H9 (cell line): ENCODE results near the gene MAPKAPK2. TPM values are rescaled to one million over a fixed set of nuclear protein-coding genes. Genes with fewer than 3 reads are reported as not detected.

Experiments
- DNase-seq: peaks from one replicate; pipeline ENCODE4 v3.0.0-alpha.2; 2017
- H2AFZ ChIP-seq: one replicate; pipeline ENCODE4 v1.6.1; 2013; ENCODE audit warnings: mild to moderate bottlenecking, low read length, control low read depth, moderate library complexity
- H2AK5ac ChIP-seq: 2 replicates; pipeline ENCODE4 v1.6.1; 2013; ENCODE audit warnings: low read length, control low read depth, mixed read lengths; ENCODE audit not compliant: insufficient read length
- H2BK120ac ChIP-seq: one replicate; pipeline ENCODE4 v1.6.1; 2013; ENCODE audit warnings: low read depth, mild to moderate bottlenecking, low read length, control low read depth, inconsistent platforms; ENCODE audit not compliant: poor library complexity, severe bottlenecking
- H2BK12ac ChIP-seq: 2 replicates; pipeline ENCODE4 v1.6.1; 2013; ENCODE audit warnings: low read length, control low read depth, mixed read lengths, low read depth; ENCODE audit not compliant: insufficient read length
- H2BK15ac ChIP-seq: 2 replicates; pipeline ENCODE4 v1.6.1; 2013; ENCODE audit warnings: low read depth, low read length, control low read depth
- H2BK20ac ChIP-seq: one replicate; pipeline ENCODE4 v1.6.1; 2013; ENCODE audit warnings: low read depth, mild to moderate bottlenecking, low read length, control low read depth, inconsistent platforms; ENCODE audit not compliant: poor library complexity, severe bottlenecking
- H2BK5ac ChIP-seq: 2 replicates; pipeline ENCODE4 v1.6.1; 2013; ENCODE audit warnings: low read length, control low read depth, mixed read lengths; ENCODE audit not compliant: insufficient read length
- H3K14ac ChIP-seq: 2 replicates; pipeline ENCODE4 v1.6.1; 2013; ENCODE audit warnings: low read length, control low read depth; ENCODE audit not compliant: insufficient read depth
- H3K18ac ChIP-seq: 2 replicates; pipeline ENCODE4 v1.6.1; 2013; ENCODE audit warnings: low read depth, mild to moderate bottlenecking, mixed read lengths, low read length, control low read depth; ENCODE audit not compliant: insufficient read length
- H3K23ac ChIP-seq: 2 replicates; pipeline ENCODE4 v1.6.1; 2013; ENCODE audit warnings: low read length, control low read depth, mixed read lengths, low read depth; ENCODE audit not compliant: insufficient read length
- H3K23me2 ChIP-seq: 2 replicates; pipeline ENCODE4 v1.6.1; 2013; ENCODE audit warnings: low read depth, mild to moderate bottlenecking, mixed read lengths, low read length, control low read depth; ENCODE audit not compliant: insufficient read length, poor library complexity, severe bottlenecking
- H3K27ac ChIP-seq: 2 replicates; pipeline ENCODE4 v1.5.1; 2013; ENCODE audit warnings: low read length, control low read depth, mixed read lengths, low read depth; ENCODE audit not compliant: insufficient read length
- H3K27me3 ChIP-seq: 2 replicates; pipeline ENCODE4 v1.6.1; 2013; ENCODE audit warnings: low read length, control low read depth, inconsistent platforms; ENCODE audit not compliant: insufficient read depth
- H3K4ac ChIP-seq: 2 replicates; pipeline ENCODE4 v1.6.1; 2013; ENCODE audit warnings: low read depth, mild to moderate bottlenecking, control low read depth, inconsistent platforms, low read length, moderate library complexity
- H3K4me1 ChIP-seq: 2 replicates; pipeline ENCODE4 v1.6.1; 2013; ENCODE audit warnings: low read length, control low read depth, inconsistent platforms; ENCODE audit not compliant: insufficient read depth
- H3K4me2 ChIP-seq: 2 replicates; pipeline ENCODE4 v1.6.1; 2013; ENCODE audit warnings: low read length, control low read depth, mixed read lengths; ENCODE audit not compliant: insufficient read length, insufficient read depth
- H3K56ac ChIP-seq: 2 replicates; pipeline ENCODE4 v1.6.1; 2013; ENCODE audit warnings: low read depth, mild to moderate bottlenecking, mixed read lengths, low read length, control low read depth; ENCODE audit not compliant: insufficient read length
- H3K79me1 ChIP-seq: 2 replicates; pipeline ENCODE4 v1.6.1; 2013; ENCODE audit warnings: low read depth, mild to moderate bottlenecking, moderate library complexity, low read length, control low read depth, inconsistent platforms; ENCODE audit not compliant: insufficient read depth, poor library complexity, severe bottlenecking
- H3K79me2 ChIP-seq: 2 replicates; pipeline ENCODE4 v1.6.1; 2013; ENCODE audit warnings: low read length, control low read depth, inconsistent platforms; ENCODE audit not compliant: insufficient read depth
- H3K9ac ChIP-seq: 2 replicates; pipeline ENCODE4 v1.6.1; 2013; ENCODE audit warnings: low read length, control low read depth, mixed read lengths; ENCODE audit not compliant: insufficient read length; ENCODE audit errors: extremely low read depth
- H3K9me3 ChIP-seq: one replicate; pipeline ENCODE4 v1.6.1; 2013; ENCODE audit warnings: low read depth, low read length, inconsistent platforms; ENCODE audit not compliant: control insufficient read depth
- H3T11ph ChIP-seq: one replicate; pipeline ENCODE4 v1.6.1; 2013; ENCODE audit warnings: mild to moderate bottlenecking, low read length, control low read depth, inconsistent platforms
- H4K20me1 ChIP-seq: one replicate; pipeline ENCODE4 v1.6.1; 2013; ENCODE audit not compliant: control insufficient read depth, insufficient read length, insufficient read depth
- H4K5ac ChIP-seq: 2 replicates; pipeline ENCODE4 v1.6.1; 2013; ENCODE audit warnings: low read depth, mild to moderate bottlenecking, mixed read lengths, low read length, control low read depth; ENCODE audit not compliant: insufficient read length
- H4K8ac ChIP-seq: replicated peaks from 2 replicates; pipeline ENCODE4 v1.6.1; 2013; ENCODE audit warnings: low read length, control low read depth, mixed read lengths, low read depth; ENCODE audit not compliant: insufficient read length
- H4K91ac ChIP-seq: 2 replicates; pipeline ENCODE4 v1.6.1; 2013; ENCODE audit warnings: low read depth, mild to moderate bottlenecking, moderate library complexity, mixed read lengths, low read length, control low read depth; ENCODE audit not compliant: insufficient read length
- H3K27ac Mint-ChIP-seq, 3 experiments: 2 replicates in 2 of 3; 3 replicates in 1 of 3; pipeline ENCODE4 v1.8.0; 2020 to 2021; ENCODE audit warnings: mixed read lengths in 3 of 3, mild to moderate bottlenecking in 1 of 3, moderate library complexity in 1 of 3
- H3K27me3 Mint-ChIP-seq: 2 replicates; pipeline ENCODE4 v1.8.0; 2021; ENCODE audit warnings: low read depth, mild to moderate bottlenecking, moderate library complexity, mixed read lengths
- H3K36me3 Mint-ChIP-seq, 3 experiments: 2 replicates in 2 of 3; 3 replicates in 1 of 3; pipeline ENCODE4 v1.8.0; 2020 to 2021; ENCODE audit warnings: low read depth in 3 of 3, mixed read lengths in 3 of 3; ENCODE audit not compliant: insufficient read depth in 1 of 3
- H3K4me1 Mint-ChIP-seq, 2 experiments: 2 replicates each; pipeline ENCODE4 v1.8.0; 2020; ENCODE audit warnings: mixed read lengths in 2 of 2
- H3K4me3 Mint-ChIP-seq, 2 experiments: 2 replicates in 1 of 2; 3 replicates in 1 of 2; pipeline ENCODE4 v1.8.0; 2020 to 2021; ENCODE audit warnings: mild to moderate bottlenecking in 2 of 2, mixed read lengths in 2 of 2, moderate library complexity in 1 of 2
- H3K9me3 Mint-ChIP-seq, 2 experiments: 2 replicates in 1 of 2; 3 replicates in 1 of 2; pipeline ENCODE4 v1.8.0; 2020; ENCODE audit warnings: mild to moderate bottlenecking in 2 of 2, mixed read lengths in 2 of 2, moderate library complexity in 1 of 2
- WGBS: extraction: QIAGEN DNeasy Blood & Tissue Kit; methylation state at CpG from one replicate; pipeline ENCODE4 v1.1.7; 2013; ENCODE audit warnings: missing lambda C conversion rate, low lambda C conversion rate, mixed read lengths; ENCODE audit not compliant: insufficient read length; ENCODE audit errors: extremely low coverage; 5-methylcytosine and 5-hydroxymethylcytosine counted together
- total RNA-seq: library from RNA; stranded (reverse); gene quantifications from 2 replicates; pipeline ENCODE4 v1.2.1, GENCODE V29; 2021
- TF ChIP-seq, protein P1 (sequence below): fragments of 200-600 bp; sonication (generic); conservative IDR thresholded peaks from 3 replicates; pipeline ENCODE4 v1.8.0; 2021; ENCODE audit warnings: antibody characterized with exemption, mild to moderate bottlenecking

The MAPKAPK2 gene
- total RNA-seq, 1 experiment from 2014 or later: 50.1 TPM

- Histone ChIP-seq H3K27ac (no peak overlapping the region), H3K4ac (no peak overlapping the region), H3K23me2 (peaks cover 3% of the 10 kb centered on the region), H2AFZ (no peak overlapping the region), H3T11ph (no peak overlapping the region), H3K9ac (no peak overlapping the region), H2BK15ac (no peak overlapping the region), H2BK20ac (no peak overlapping the region), H3K56ac (no peak overlapping the region), H4K8ac (no peak overlapping the region), H3K79me2 (no peaks in the 10 kb centered on the region), H3K23ac (no peak overlapping the region), H2AK5ac (no peak overlapping the region), H4K5ac (no peak overlapping the region), H3K4me2 (no peak overlapping the region), H2BK12ac (no peak overlapping the region), H3K27me3 (no peaks in the 10 kb centered on the region; the same call in 1 of the 2 replicates), H3K9me3 (no peaks in the 10 kb centered on the region), H3K18ac (no peak overlapping the region), H3K79me1 (no peaks in the 10 kb centered on the region), H4K91ac (no peak overlapping the region), H4K20me1 (no peaks in the 10 kb centered on the region), H3K4me1 (peaks cover 4% of the 10 kb centered on the region; the same call in 1 of the 2 replicates), H2BK5ac (no peak overlapping the region), H3K14ac (no peak overlapping the region), H2BK120ac (no peak overlapping the region)
- H3K4me3 Mint-ChIP-seq: no peak overlapping the region
- WGBS: no CpG with 5 or more reads among the region's 2 CpGs
- TF ChIP-seq, protein P1, sequence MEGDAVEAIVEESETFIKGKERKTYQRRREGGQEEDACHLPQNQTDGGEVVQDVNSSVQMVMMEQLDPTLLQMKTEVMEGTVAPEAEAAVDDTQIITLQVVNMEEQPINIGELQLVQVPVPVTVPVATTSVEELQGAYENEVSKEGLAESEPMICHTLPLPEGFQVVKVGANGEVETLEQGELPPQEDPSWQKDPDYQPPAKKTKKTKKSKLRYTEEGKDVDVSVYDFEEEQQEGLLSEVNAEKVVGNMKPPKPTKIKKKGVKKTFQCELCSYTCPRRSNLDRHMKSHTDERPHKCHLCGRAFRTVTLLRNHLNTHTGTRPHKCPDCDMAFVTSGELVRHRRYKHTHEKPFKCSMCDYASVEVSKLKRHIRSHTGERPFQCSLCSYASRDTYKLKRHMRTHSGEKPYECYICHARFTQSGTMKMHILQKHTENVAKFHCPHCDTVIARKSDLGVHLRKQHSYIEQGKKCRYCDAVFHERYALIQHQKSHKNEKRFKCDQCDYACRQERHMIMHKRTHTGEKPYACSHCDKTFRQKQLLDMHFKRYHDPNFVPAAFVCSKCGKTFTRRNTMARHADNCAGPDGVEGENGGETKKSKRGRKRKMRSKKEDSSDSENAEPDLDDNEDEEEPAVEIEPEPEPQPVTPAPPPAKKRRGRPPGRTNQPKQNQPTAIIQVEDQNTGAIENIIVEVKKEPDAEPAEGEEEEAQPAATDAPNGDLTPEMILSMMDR: no peak
- peaks cover 4% of the 10 kb centered on the region in 2 experiments for H3K4me1 Mint-ChIP-seq
- no peaks in the 10 kb centered on the region for H3K9me3 Mint-ChIP-seq
- H3K27me3 Mint-ChIP-seq: peaks cover 31% of the 10 kb centered on the region
- no peak overlapping the region for H3K27ac Mint-ChIP-seq
- no peak for DNase-seq
- no peaks in the 10 kb centered on the region for H3K36me3 Mint-ChIP-seq
These were observed 16.4 kb upstream of the MAPKAPK2 start for GRCh38 chr1:206668351-206668750.
